Retinal pigment epithelial cell (primary cell): ENCODE data around the gene JMJD6.
"Not testable (repeated sequence)": the region's sequence is repeated elsewhere in the genome, so short reads cannot be mapped to it uniquely, and the experiment has no call there.

Experiments used
- DNase-seq: peaks from one replicate; pipeline ENCODE4 v3.0.0-alpha.2; 2010; ENCODE audit warnings: low read depth
- H3K4me3 ChIP-seq: 2 replicates; pipeline ENCODE4 v1.5.1; 2011; ENCODE audit warnings: mild to moderate bottlenecking, low read length, control low read depth, moderate library complexity
- CTCF ChIP-seq: conservative IDR thresholded peaks from 2 replicates; pipeline ENCODE4 v1.5.1; 2011; ENCODE audit warnings: low read depth, low read length, control low read depth, inconsistent platforms

JMJD6 gene

GRCh38 chr17:76753061-76753961 lies 26.9 kb upstream of the JMJD6 start:
- DNase-seq: no peak
- no peak overlapping the region for H3K4me3 ChIP-seq
- TF ChIP-seq CTCF: no peak

DNA sequence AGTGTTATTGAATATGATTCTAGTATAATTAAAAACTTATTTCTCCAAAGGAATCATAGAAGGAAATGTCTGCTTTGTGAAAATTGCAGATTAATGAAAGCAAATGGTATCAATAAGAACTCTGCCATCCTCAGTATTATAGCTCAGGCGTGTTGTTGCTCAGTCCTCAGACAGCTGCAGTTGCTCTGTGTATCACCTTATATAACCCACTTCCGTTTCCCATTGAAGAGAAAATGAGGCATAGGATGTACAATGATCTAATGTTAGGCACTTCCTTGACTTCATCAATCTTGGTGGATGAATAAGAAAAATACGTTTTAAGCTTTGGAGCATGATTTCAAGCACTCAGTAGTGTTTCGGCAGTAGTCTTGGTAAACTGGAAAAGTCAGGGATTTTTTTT lies 25.6 kb upstream of the JMJD6 start:
- no peak for DNase-seq
- no peak overlapping the region for H3K4me3 ChIP-seq
- no peak for TF ChIP-seq CTCF

DNA sequence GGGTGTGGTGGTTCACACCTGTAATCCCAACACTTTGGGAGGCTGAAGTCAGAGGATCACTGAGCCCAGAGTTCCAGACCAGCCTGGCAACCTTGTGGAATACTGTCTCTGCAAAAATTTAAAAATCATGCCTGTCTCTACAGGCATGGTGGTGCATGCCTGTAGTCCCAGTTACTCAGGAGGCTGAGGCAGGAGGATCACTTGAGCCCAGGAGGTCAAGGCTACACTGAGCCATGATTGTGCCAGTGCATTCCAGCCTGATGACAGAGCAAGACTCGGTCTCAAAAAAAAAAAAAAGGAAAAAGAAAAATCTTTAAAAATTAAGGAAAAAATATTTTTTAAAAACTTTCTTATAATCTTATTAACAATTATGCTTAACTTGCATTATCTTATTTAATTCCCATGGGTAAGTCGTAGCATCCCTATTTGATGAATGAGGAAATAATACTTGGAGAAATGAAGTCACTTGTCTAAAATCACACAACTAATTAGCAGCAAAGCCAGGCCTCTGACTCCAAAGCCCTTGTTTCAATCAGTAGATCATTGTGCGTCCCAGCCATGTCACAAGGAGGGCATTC lies 25.1 kb upstream of the JMJD6 start:
- TF ChIP-seq CTCF: no peak
- no peak for DNase-seq
- H3K4me3 ChIP-seq: no peak overlapping the region

- DNase-seq: no peak
- H3K4me3 ChIP-seq: no peak overlapping the region
- no peak for TF ChIP-seq CTCF
Observed at GRCh38 chr17:76748657-76749056, 22.3 kb upstream of the JMJD6 start.

DNA sequence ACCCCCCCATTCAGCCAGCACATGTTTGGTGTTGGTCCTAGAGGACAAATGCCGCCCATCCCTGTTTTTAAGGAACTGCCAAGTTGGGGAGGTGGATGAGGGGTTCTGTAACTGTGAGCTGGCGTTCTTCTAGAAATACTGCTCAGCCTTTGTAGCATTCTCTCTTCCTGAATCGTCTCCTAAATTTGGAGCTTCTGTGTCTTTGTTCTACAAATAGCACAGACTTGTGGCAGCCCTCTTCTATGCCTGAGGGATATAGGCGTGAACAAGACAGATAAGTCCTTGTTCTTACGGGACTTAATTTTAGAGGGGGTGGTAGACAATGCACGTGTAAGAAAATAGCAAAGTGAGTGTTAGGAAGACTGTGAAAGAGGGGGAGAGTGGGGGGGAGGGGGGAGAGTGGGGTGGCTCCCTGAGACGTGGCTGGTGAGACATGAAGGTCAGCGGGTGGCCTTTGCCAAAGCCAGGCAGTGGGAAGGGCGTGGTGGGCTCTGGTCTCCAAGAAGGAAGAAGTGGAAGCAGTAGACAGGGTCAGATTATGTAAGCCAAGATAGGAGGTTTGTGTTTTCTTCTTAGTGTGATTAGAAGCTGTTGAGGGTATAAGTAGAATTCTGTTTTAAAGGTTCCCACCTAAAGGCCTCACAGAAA lies 21.4 kb upstream of the JMJD6 start:
- no peak for DNase-seq
- TF ChIP-seq CTCF: no peak
- no peak overlapping the region for H3K4me3 ChIP-seq

GRCh38 chr17:76745785-76746184 lies 19.4 kb upstream of the JMJD6 start:
- H3K4me3 ChIP-seq: not testable (repeated sequence)

DNA sequence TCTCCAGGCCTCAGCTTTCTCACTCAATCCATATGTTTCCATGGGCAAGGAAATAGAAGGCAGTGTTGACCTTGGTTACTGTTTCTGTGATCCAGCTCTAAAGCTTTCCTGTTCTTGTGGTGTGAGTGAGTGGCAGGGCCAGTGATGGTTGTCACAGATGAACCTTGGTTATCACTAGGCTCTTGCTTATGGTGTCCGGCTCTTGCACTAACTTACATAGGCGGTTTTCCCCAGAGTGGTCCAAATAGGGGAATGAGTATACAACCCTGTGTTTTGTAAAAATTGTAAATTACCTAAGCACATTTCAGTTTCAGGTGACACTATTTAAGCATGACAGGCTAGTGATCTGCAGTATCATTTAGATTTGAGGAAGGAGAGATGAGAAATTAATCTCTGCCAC lies 18.3 kb upstream of the JMJD6 start:
- TF ChIP-seq CTCF: no peak
- no peak overlapping the region for H3K4me3 ChIP-seq
- no peak for DNase-seq

More at GRCh38 chr17:76745785-76746184, 19.4 kb upstream of the JMJD6 start:
- DNase-seq: not testable (repeated sequence)
